GM19324 (cell line): ENCODE measurements around the gene AAMDC.
A peak's percentile ranks its signal among the peaks of the same experiment; 100 is the strongest.
"Not testable (repeated sequence)": the region's sequence is repeated elsewhere in the genome, so short reads cannot be mapped to it uniquely, and the experiment has no call there.

Experiments
- ATAC-seq: cut with Tn5 transposase; IDR thresholded peaks from one replicate; pipeline ENCODE4 v1.9.1; 2021; ENCODE audit warnings: mild to moderate bottlenecking, moderate library complexity; ENCODE audit not compliant: unreplicated experiment, low FRiP score

The AAMDC gene

GRCh38 chr11:77819921-77820564 is 901 bp upstream of the AAMDC start:
- peak; percentile 32 for ATAC-seq

- no peak for ATAC-seq
Observed at GRCh38 chr11:77821349-77821851, 456 bp downstream of the AAMDC start.

- not testable (repeated sequence) for ATAC-seq
Observed at GRCh38 chr11:77822126-77822525, 1.2 kb downstream of the AAMDC start.

GRCh38 chr11:77823775-77824174 is 2.8 kb downstream of the AAMDC start:
- ATAC-seq: no peak

GRCh38 chr11:77828926-77829325 is 8.0 kb downstream of the AAMDC start:
- no peak for ATAC-seq

- no peak for ATAC-seq
Observed at GRCh38 chr11:77833302-77833701, 12.4 kb downstream of the AAMDC start.

GRCh38 chr11:77842441-77843121 is 21.6 kb downstream of the AAMDC start:
- ATAC-seq: no peak

- not testable (repeated sequence) for ATAC-seq
Observed at GRCh38 chr11:77843700-77844099, 22.8 kb downstream of the AAMDC start.

GRCh38 chr11:77851503-77851902 is 30.6 kb downstream of the AAMDC start:
- ATAC-seq: no peak

GRCh38 chr11:77854838-77855237 is 33.9 kb downstream of the AAMDC start:
- no peak for ATAC-seq

- not testable (repeated sequence) for ATAC-seq
Observed at GRCh38 chr11:77857906-77858457, 37.0 kb downstream of the AAMDC start.

GRCh38 chr11:77861444-77861843 is 40.5 kb downstream of the AAMDC start:
- not testable (repeated sequence) for ATAC-seq

GRCh38 chr11:77865805-77866204 is 44.9 kb downstream of the AAMDC start:
- ATAC-seq: no peak

GRCh38 chr11:77866336-77866735 is 45.4 kb downstream of the AAMDC start:
- no peak for ATAC-seq

- ATAC-seq: no peak
Observed at GRCh38 chr11:77868744-77869143, 47.8 kb downstream of the AAMDC start.

GRCh38 chr11:77871855-77872254 is 50.9 kb downstream of the AAMDC start:
- ATAC-seq: no peak

GRCh38 chr11:77873345-77873744 is 52.4 kb downstream of the AAMDC start:
- ATAC-seq: no peak

- ATAC-seq: no peak
Observed at GRCh38 chr11:77874206-77874605, 53.3 kb downstream of the AAMDC start.

- ATAC-seq: no peak
Observed at GRCh38 chr11:77876045-77876444, 55.1 kb downstream of the AAMDC start.

GRCh38 chr11:77878247-77878646 is 57.3 kb downstream of the AAMDC start:
- not testable (repeated sequence) for ATAC-seq

GRCh38 chr11:77879218-77879617 is 58.3 kb downstream of the AAMDC start:
- ATAC-seq: no peak

- no peak for ATAC-seq
Observed at GRCh38 chr11:77882396-77882795, 61.5 kb downstream of the AAMDC start.
